BJ (cell line): ENCODE data around the gene RBFOX1. TPM values are rescaled to one million over a fixed set of nuclear protein-coding genes. Genes with fewer than 3 reads are reported as not detected.

Source experiments
- CTCF ChIA-PET: fragments of 350-600 bp; formaldehyde crosslinking; extraction: SDS; loops from one replicate; lab custom pipeline; 2021; ENCODE audit warnings: antibody characterized with exemption, inconsistent platforms; lab: Yijun Ruan, JAX
- POLR2A ChIA-PET: fragments of 300-600 bp; sonication (Branson Sonifier 250); formaldehyde crosslinking; extraction: SDS; loops from one replicate; lab custom pipeline; 2021; ENCODE audit warnings: antibody characterized with exemption; lab: Charles Lee
- DNase-seq: peaks from one replicate; pipeline ENCODE4 v3.0.0-alpha.2; 2011; ENCODE audit warnings: low read depth
- H3K27me3 ChIP-seq: 2 replicates; pipeline ENCODE4 v1.6.0; 2011; ENCODE audit warnings: low read length; ENCODE audit not compliant: control insufficient read depth, insufficient read depth
- H3K36me3 ChIP-seq: 2 replicates; pipeline ENCODE4 v1.5.1; 2011; ENCODE audit warnings: low read length; ENCODE audit not compliant: control insufficient read depth, insufficient read depth
- H3K4me3 ChIP-seq: 2 replicates; pipeline ENCODE4 v1.5.1; 2011; ENCODE audit warnings: low read depth, mild to moderate bottlenecking, control low read depth, low read length
- polyA plus RNA-seq: library from polyadenylated mRNA; depleted of rRNA; stranded (reverse); fragments of >200 nt; gene quantifications from 2 replicates; pipeline ENCODE4 v1.2.3, GENCODE V29; 2011
- TF ChIP-seq, protein P1 (sequence below): IDR thresholded peaks from 2 replicates; pipeline ENCODE4 v1.5.1; 2011; ENCODE audit warnings: low read depth, mild to moderate bottlenecking, control low read depth, inconsistent platforms, low read length, moderate library complexity; ENCODE audit not compliant: insufficient read depth

RBFOX1 gene
- polyA plus RNA-seq, 1 experiment: not detected

DNA sequence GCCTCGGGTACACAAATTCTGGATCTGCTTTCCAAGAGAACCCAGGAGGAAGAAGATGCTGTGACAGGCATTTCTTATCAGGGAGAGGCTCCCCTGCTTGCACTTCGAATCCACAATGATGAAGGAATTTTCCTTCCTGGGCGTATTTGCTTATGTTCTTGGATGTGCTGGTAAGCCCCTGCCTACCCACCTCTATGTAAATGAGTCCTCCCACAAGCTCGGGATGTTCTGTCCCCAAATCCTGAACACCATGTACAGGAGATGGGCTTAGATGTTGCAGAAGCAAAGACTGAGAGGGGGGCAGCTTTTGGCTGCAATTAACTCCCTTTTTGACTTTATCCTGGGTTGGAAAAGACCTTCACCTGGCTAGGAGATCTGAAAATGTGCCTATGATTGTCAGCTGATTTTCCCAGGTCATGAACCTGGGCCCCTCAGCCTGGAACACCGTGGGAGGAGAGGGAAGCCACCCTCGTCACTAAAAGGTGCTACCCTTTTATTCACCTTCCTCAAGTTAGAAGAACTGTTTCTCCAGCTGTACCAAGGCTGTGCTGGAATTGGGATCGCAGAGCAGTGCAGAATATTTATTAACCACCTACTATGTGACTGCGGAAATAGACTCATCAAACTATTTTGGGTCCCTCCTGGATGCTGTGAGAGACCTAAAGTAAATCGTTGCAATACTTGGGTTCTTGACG lies 150.1 kb downstream of the RBFOX1 start:
- POLR2A ChIA-PET: no interaction called here
- CTCF ChIA-PET: no interaction called here
- TF ChIP-seq, protein P1, sequence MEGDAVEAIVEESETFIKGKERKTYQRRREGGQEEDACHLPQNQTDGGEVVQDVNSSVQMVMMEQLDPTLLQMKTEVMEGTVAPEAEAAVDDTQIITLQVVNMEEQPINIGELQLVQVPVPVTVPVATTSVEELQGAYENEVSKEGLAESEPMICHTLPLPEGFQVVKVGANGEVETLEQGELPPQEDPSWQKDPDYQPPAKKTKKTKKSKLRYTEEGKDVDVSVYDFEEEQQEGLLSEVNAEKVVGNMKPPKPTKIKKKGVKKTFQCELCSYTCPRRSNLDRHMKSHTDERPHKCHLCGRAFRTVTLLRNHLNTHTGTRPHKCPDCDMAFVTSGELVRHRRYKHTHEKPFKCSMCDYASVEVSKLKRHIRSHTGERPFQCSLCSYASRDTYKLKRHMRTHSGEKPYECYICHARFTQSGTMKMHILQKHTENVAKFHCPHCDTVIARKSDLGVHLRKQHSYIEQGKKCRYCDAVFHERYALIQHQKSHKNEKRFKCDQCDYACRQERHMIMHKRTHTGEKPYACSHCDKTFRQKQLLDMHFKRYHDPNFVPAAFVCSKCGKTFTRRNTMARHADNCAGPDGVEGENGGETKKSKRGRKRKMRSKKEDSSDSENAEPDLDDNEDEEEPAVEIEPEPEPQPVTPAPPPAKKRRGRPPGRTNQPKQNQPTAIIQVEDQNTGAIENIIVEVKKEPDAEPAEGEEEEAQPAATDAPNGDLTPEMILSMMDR: no peak

GRCh38 chr16:7487574-7488323 lies 155.1 kb downstream of the RBFOX1 start:
- no peak for DNase-seq
- Histone ChIP-seq H3K36me3 (no peaks in the 10 kb centered on the region), H3K27me3 (no peaks in the 10 kb centered on the region), H3K4me3 (no peak overlapping the region)
- TF ChIP-seq, protein P1: no peak
- ChIA-PET POLR2A (no interaction called here), CTCF (no interaction called here)

More for the DNA sequence above, 150.1 kb downstream of the RBFOX1 start:
- H3K4me3 ChIP-seq: no peak overlapping the region
- no peaks in the 10 kb centered on the region for H3K36me3 ChIP-seq
- no peak for DNase-seq
- H3K27me3 ChIP-seq: no peaks in the 10 kb centered on the region

GRCh38 chr16:7492122-7492521 lies 159.5 kb downstream of the RBFOX1 start:
- DNase-seq: no peak
- POLR2A ChIA-PET: no interaction called here
- Histone ChIP-seq H3K27me3 (no peaks in the 10 kb centered on the region), H3K4me3 (no peak overlapping the region), H3K36me3 (no peaks in the 10 kb centered on the region)
- CTCF ChIA-PET: no interaction called here
- TF ChIP-seq, protein P1: no peak

GRCh38 chr16:7493133-7493532 lies 160.5 kb downstream of the RBFOX1 start:
- H3K4me3 ChIP-seq: no peak overlapping the region
- TF ChIP-seq, protein P1: no peak
- POLR2A ChIA-PET: no interaction called here

DNA sequence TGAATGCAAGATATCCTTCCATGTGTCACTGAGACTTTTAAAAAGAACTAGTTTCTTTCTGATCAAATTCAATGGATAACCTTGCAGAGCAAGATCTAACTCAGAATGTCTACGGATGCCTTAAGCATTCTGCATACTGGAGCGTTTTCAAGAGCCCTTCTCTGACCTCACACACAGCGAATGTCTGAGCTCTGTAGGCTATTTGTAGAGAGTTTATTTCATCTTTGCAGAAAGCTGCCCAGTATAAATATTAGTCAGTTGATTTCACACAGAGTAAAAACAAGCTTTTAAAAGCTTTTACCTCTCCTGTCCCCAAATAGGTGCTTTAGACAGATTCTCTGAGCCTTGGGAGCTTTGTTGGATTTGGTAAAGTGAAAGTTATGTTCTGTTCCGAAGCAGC lies 165.0 kb downstream of the RBFOX1 start:
- no peak overlapping the region for H3K4me3 ChIP-seq
- no peak for DNase-seq
- CTCF ChIA-PET: no interaction called here
- POLR2A ChIA-PET: no interaction called here
- H3K27me3 ChIP-seq: no peaks in the 10 kb centered on the region
- TF ChIP-seq, protein P1: no peak
- H3K36me3 ChIP-seq: no peaks in the 10 kb centered on the region

More at GRCh38 chr16:7493133-7493532, 160.5 kb downstream of the RBFOX1 start:
- no peak for DNase-seq
- H3K27me3 ChIP-seq: no peaks in the 10 kb centered on the region
- CTCF ChIA-PET: no interaction called here
- H3K36me3 ChIP-seq: no peaks in the 10 kb centered on the region
